Left lung (tissue), 10 donors: ENCODE measurements around the gene GNAS-AS1. TPM values are rescaled to one million over a fixed set of nuclear protein-coding genes. Genes with fewer than 3 reads are reported as not detected.

Experiments
- ATAC-seq: fragments of 200-7000 bp; cut with Tn5 transposase; one replicate; pipeline ENCODE4 v1.9.1; 2020; ENCODE audit warnings: moderate library complexity
- DNase-seq, 4 donors: peaks; one replicate each; pipeline ENCODE4 v3.0.0-alpha.2; 2013 to 2020
- H3K27ac ChIP-seq, 2 donors: fragments of 200-600 bp; sonication (generic) in 1 of 2; one replicate each; pipeline versions ENCODE4 v1.5.0 to v1.8.0; 2020 to 2021
- H3K27me3 ChIP-seq, 2 donors: fragments of 200-600 bp; sonication (generic) in 1 of 2; one replicate each; pipeline versions ENCODE4 v1.5.0 to v1.8.0; 2020 to 2021
- H3K36me3 ChIP-seq, 2 donors: fragments of 200-600 bp; sonication (generic) in 1 of 2; one replicate each; pipeline versions ENCODE4 v1.5.0 to v1.8.0; 2020 to 2021
- H3K4me1 ChIP-seq, 2 donors: fragments of 200-600 bp; one replicate each; pipeline ENCODE4 v1.8.0; 2021
- H3K4me3 ChIP-seq, 2 donors: fragments of 200-600 bp; sonication (generic) in 1 of 2; one replicate each; pipeline versions ENCODE4 v1.5.0 to v1.8.0; 2020 to 2021; ENCODE audit warnings: mild to moderate bottlenecking in 1 of 2
- H3K9me3 ChIP-seq, 2 donors: fragments of 200-600 bp; sonication (generic) in 1 of 2; one replicate each; pipeline versions ENCODE4 v1.5.0 to v1.8.0; 2020 to 2021
- CTCF ChIP-seq, 2 donors: fragments of 200-600 bp; sonication (generic) in 1 of 2; IDR thresholded peaks; one replicate each; pipeline versions ENCODE4 v1.5.0 to v1.8.0; 2021; ENCODE audit warnings: antibody characterized with exemption in 2 of 2
- intact Hi-C, 2 donors: fragments of 100-400 bp; cut with DNase I; formaldehyde crosslinking; loops; one replicate each; pipeline versions ENCODE4 v1.11.2 to v1.14.2; 2022
- polyA plus RNA-seq, 6 donors: library from polyadenylated mRNA; unstranded; fragments of 120-200 nt; gene quantifications; one replicate each; pipeline ENCODE4 v1.2.1, GENCODE V29; 2013; ENCODE audit not compliant: insufficient read length in 6 of 6
- total RNA-seq, 2 donors: library from RNA; stranded (reverse); fragmentation: NEBNext Ultra II Directional; extraction: Animal tissue kit (Norgen Biotek cat#: 25700); gene quantifications; one replicate each; pipeline ENCODE4 v1.2.1, GENCODE V29; 2021
- donor health status: DM: no; HTN: yes; CAD: no.
- donor health status: DM: no; HTN: no; CAD: no.

The GNAS-AS1 gene
- total and polyA plus RNA-seq, 8 donors = 0.15 to 1.5 (median 1.1) TPM

- Histone ChIP-seq H3K27ac (no peak overlapping the region), H3K9me3 (no peaks in the 10 kb centered on the region), H3K27me3 (peaks cover 0 to 81% of the 10 kb centered on the region in 2 donors), H3K36me3 (no peaks in the 10 kb centered on the region), H3K4me1 (no peaks in the 10 kb centered on the region), H3K4me3 (no peak overlapping the region)
- ATAC-seq (no peak), DNase-seq (no peak)
- no peak for TF ChIP-seq CTCF (IDR thresholded peaks at IDR 0.05)
- intact Hi-C loops = no loop called here
Observed at GRCh38 chr20:58793512-58794420, 56.9 kb downstream of the GNAS-AS1 start.

GRCh38 chr20:58792426-58792825 lies 58.3 kb downstream of the GNAS-AS1 start:
- Histone ChIP-seq H3K36me3 (no peaks in the 10 kb centered on the region), H3K27ac (no peak overlapping the region), H3K27me3 (peaks cover 0 to 77% of the 10 kb centered on the region in 2 donors), H3K4me1 (no peaks in the 10 kb centered on the region), H3K9me3 (no peaks in the 10 kb centered on the region), H3K4me3 (no peak overlapping the region)
- no peak for DNase-seq
- no peak for TF ChIP-seq CTCF (IDR thresholded peaks at IDR 0.05)
- intact Hi-C loops = no loop called here
- no peak for ATAC-seq

GRCh38 chr20:58791286-58791685 lies 59.4 kb downstream of the GNAS-AS1 start:
- Histone ChIP-seq H3K36me3 (no peaks in the 10 kb centered on the region), H3K4me1 (no peaks in the 10 kb centered on the region), H3K9me3 (no peaks in the 10 kb centered on the region), H3K27me3 (peaks cover 0 to 69% of the 10 kb centered on the region in 2 donors), H3K27ac (no peak overlapping the region), H3K4me3 (no peak overlapping the region)
- ATAC-seq (no peak), DNase-seq (no peak)
- no peak for TF ChIP-seq CTCF (IDR thresholded peaks at IDR 0.05)
- intact Hi-C loops = no loop called here

GRCh38 chr20:58790454-58790853 lies 60.2 kb downstream of the GNAS-AS1 start:
- peaks cover 0 to 64% of the 10 kb centered on the region in 2 donors for H3K27me3 ChIP-seq

More at GRCh38 chr20:58790454-58790853, 60.2 kb downstream of the GNAS-AS1 start:
- Histone ChIP-seq H3K36me3 (no peaks in the 10 kb centered on the region), H3K4me1 (no peaks in the 10 kb centered on the region), H3K9me3 (no peaks in the 10 kb centered on the region), H3K4me3 (no peak overlapping the region), H3K27ac (no peak overlapping the region)
- TF ChIP-seq CTCF (IDR thresholded peaks at IDR 0.05) = no peak
- DNase-seq = no peak
- no peak for ATAC-seq
- intact Hi-C loops = no loop called here
